Endodermal cell (in vitro differentiated cells): Measurements from ENCODE around the gene DPH2. TPM values are rescaled to one million over a fixed set of nuclear protein-coding genes. Genes with fewer than 3 reads are reported as not detected.

Source experiments
- DNase-seq: peaks from one replicate; pipeline ENCODE4 v3.0.0-alpha.2; 2017
- H3K27ac ChIP-seq: 2 replicates; pipeline ENCODE4 v1.5.1; 2013; ENCODE audit warnings: mild to moderate bottlenecking, low read depth, low read length, moderate library complexity
- H3K27me3 ChIP-seq: 2 replicates; pipeline ENCODE4 v1.6.1; 2013; ENCODE audit warnings: mild to moderate bottlenecking, low read length, moderate library complexity; ENCODE audit not compliant: insufficient read depth, control insufficient read depth, poor library complexity, severe bottlenecking
- H3K36me3 ChIP-seq: 2 replicates; pipeline ENCODE4 v1.7.0; 2013; ENCODE audit warnings: mild to moderate bottlenecking, low read length, moderate library complexity; ENCODE audit not compliant: control insufficient read depth, insufficient read depth
- H3K4me1 ChIP-seq: one replicate; pipeline ENCODE4 v1.7.0; 2013; ENCODE audit warnings: low read length; ENCODE audit not compliant: control insufficient read depth, insufficient read depth
- H3K4me3 ChIP-seq: 2 replicates; pipeline ENCODE4 v1.5.1; 2013; ENCODE audit warnings: mild to moderate bottlenecking, low read length, moderate library complexity
- H3K9ac ChIP-seq: 2 replicates; pipeline ENCODE4 v1.6.1; 2013; ENCODE audit warnings: mild to moderate bottlenecking, low read length, moderate library complexity; ENCODE audit not compliant: poor library complexity, severe bottlenecking; ENCODE audit errors: extremely low read depth
- H3K9me3 ChIP-seq: 2 replicates; pipeline ENCODE4 v1.6.1; 2013; ENCODE audit warnings: mild to moderate bottlenecking, low read length, moderate library complexity; ENCODE audit not compliant: control insufficient read depth
- H3K27ac Mint-ChIP-seq: 2 replicates; pipeline ENCODE4 v1.8.0; 2020; ENCODE audit warnings: mixed read lengths
- H3K27me3 Mint-ChIP-seq: 2 replicates; pipeline ENCODE4 v1.8.0; 2021; ENCODE audit warnings: mild to moderate bottlenecking, mixed read lengths; ENCODE audit not compliant: insufficient read depth
- H3K36me3 Mint-ChIP-seq: 2 replicates; pipeline ENCODE4 v1.8.0; 2020; ENCODE audit warnings: low read depth, mixed read lengths
- H3K4me1 Mint-ChIP-seq: 2 replicates; pipeline ENCODE4 v1.8.0; 2020; ENCODE audit warnings: mixed read lengths
- H3K4me3 Mint-ChIP-seq: 2 replicates; pipeline ENCODE4 v1.8.0; 2020; ENCODE audit warnings: mild to moderate bottlenecking, moderate library complexity, mixed read lengths
- H3K9me3 Mint-ChIP-seq: 2 replicates; pipeline ENCODE4 v1.8.0; 2020; ENCODE audit warnings: mild to moderate bottlenecking, mixed read lengths
- WGBS, 2 experiments: methylation state at CpG; one replicate each; pipeline versions ENCODE4 v1.1.5 to v1.1.7; 2013; ENCODE audit warnings: missing lambda C conversion rate in 2 of 2, mixed read lengths in 1 of 2; ENCODE audit not compliant: insufficient coverage in 1 of 2, insufficient read length in 1 of 2; 5-methylcytosine and 5-hydroxymethylcytosine counted together
- long read RNA-seq, 4 experiments: library from polyadenylated mRNA in 2 of 4; library from RNA in 1 of 4; library from capped mRNA in 1 of 4; stranded (forward) in 3 of 4; unstranded in 1 of 4; transcript quantifications; one replicate each; pipeline ENCODE4 v2.0.0, GENCODE V29; 2020 to 2021; ENCODE audit warnings: inconsistent platforms in 1 of 4
- polyA plus RNA-seq, 2 experiments: library from polyadenylated mRNA; stranded (reverse); fragments of 50-300 nt; gene quantifications; one replicate each; pipeline ENCODE4 v1.2.3, GENCODE V29; 2013
- total RNA-seq, 2 donors: library from RNA; stranded (reverse); fragmentation: NEBNext Ultra II Directional in 1 of 2; extraction: Animal tissue kit (Norgen Biotek cat#: 25700) in 1 of 2; gene quantifications; 2 replicates in 1 of 2; 3 replicates in 1 of 2; pipeline ENCODE4 v1.2.1, GENCODE V29; 2021
- TF ChIP-seq, protein P1 (sequence below): fragments of 200-600 bp; sonication (generic); conservative IDR thresholded peaks from 2 replicates; pipeline ENCODE4 v1.5.0; 2021; ENCODE audit warnings: antibody characterized with exemption, mild to moderate bottlenecking

The DPH2 gene
- total RNA-seq: 10 to 100 TPM; 28.5 to 31.3 TPM
- polyA plus RNA-seq (2013, experiment 1 of 2): 26.1 TPM
- polyA plus RNA-seq (2013, experiment 2 of 2): 19.5 TPM
- long read RNA-seq, experiment 1, transcript DPH2-201 (6 exons, 2,472 nt): major isoform, 10 of 17 reads
- long read RNA-seq, experiment 1, partial matches to known transcripts: 3 of 17 reads
- long read RNA-seq, experiment 1, other reads (novel, unspliced or antisense): 3 of 17 reads
- long read RNA-seq, experiment 2, transcript DPH2-201 (6 exons, 2,472 nt): major isoform, 46 of 65 reads
- long read RNA-seq, experiment 2, partial matches to known transcripts: 10 of 65 reads
- long read RNA-seq, experiment 2, other reads (novel, unspliced or antisense): 6 of 65 reads
- long read RNA-seq, experiment 3, transcript DPH2-201 (6 exons, 2,472 nt): major isoform, 139 of 188 reads
- long read RNA-seq, experiment 3, transcript DPH2-209 (6 exons, 2,414 nt): minor isoform, 17 of 188 reads
- long read RNA-seq, experiment 3, partial matches to known transcripts: 10 of 188 reads
- long read RNA-seq, experiment 3, other reads (novel, unspliced or antisense): 21 of 188 reads
- long read RNA-seq, experiment 4, transcript DPH2-201 (6 exons, 2,472 nt): major isoform, 14 of 18 reads
- long read RNA-seq, experiment 4, partial matches to known transcripts: 0 of 18 reads
- long read RNA-seq, experiment 4, other reads (novel, unspliced or antisense): 3 of 18 reads

- Mint-ChIP-seq H3K27me3 (no peaks in the 10 kb centered on the region), H3K27ac (peak within 1 kb of the TSS; percentile 82), H3K36me3 (peaks cover 17% of the 10 kb centered on the region), H3K4me3 (peak within 1 kb of the TSS; percentile 94), H3K4me1 (peaks cover 9% of the 10 kb centered on the region), H3K9me3 (no peaks in the 10 kb centered on the region)
- Histone ChIP-seq H3K9me3 (no peaks in the 10 kb centered on the region), H3K4me3 (peak within 1 kb of the TSS; percentile 93), H3K27me3 (no peaks in the 10 kb centered on the region), H3K27ac (no peak within 1 kb of the TSS), H3K9ac (peak within 1 kb of the TSS; percentile 39), H3K36me3 (peaks cover 19% of the 10 kb centered on the region), H3K4me1 (no peaks in the 10 kb centered on the region)
- TF ChIP-seq, protein P1, sequence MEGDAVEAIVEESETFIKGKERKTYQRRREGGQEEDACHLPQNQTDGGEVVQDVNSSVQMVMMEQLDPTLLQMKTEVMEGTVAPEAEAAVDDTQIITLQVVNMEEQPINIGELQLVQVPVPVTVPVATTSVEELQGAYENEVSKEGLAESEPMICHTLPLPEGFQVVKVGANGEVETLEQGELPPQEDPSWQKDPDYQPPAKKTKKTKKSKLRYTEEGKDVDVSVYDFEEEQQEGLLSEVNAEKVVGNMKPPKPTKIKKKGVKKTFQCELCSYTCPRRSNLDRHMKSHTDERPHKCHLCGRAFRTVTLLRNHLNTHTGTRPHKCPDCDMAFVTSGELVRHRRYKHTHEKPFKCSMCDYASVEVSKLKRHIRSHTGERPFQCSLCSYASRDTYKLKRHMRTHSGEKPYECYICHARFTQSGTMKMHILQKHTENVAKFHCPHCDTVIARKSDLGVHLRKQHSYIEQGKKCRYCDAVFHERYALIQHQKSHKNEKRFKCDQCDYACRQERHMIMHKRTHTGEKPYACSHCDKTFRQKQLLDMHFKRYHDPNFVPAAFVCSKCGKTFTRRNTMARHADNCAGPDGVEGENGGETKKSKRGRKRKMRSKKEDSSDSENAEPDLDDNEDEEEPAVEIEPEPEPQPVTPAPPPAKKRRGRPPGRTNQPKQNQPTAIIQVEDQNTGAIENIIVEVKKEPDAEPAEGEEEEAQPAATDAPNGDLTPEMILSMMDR: peak; percentile 31
- peak; percentile 99 for DNase-seq
- WGBS, 2 experiments: 0% methylated on average over 6 to 46 of the region's 47 CpGs
Observed at GRCh38 chr1:43969746-43970466, at the start of gene DPH2. TSS of gene DPH2 (plus strand) at chr1:43970010. CDS start at chr1:43970176, 166 bp downstream.

DNA sequence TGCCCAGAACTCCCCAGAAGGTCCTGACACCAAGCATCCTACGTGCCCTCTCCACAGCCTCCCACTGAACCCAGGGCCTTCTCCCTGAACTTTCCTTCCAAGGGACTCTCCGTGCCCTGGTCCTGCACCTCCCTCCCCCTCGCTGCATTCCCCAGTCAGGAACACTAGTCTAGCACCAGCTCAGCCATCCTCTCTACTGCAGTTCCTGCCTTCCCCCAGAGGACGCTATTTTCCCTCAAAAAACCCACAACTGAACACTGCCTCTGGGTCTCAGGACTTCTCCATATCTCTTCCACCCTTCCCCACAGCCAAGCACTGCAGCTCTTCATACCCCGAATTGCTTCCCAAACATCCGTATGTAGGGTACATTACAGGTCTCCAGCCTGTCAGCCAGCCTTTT, 48.8 kb upstream of the DPH2 start:
- Mint-ChIP-seq H3K4me3 (no peak overlapping the region), H3K27ac (no peak overlapping the region), H3K4me1 (no peaks in the 10 kb centered on the region), H3K27me3 (peaks cover 3% of the 10 kb centered on the region), H3K9me3 (no peaks in the 10 kb centered on the region), H3K36me3 (peaks cover 5% of the 10 kb centered on the region)
- H3K4me3 ChIP-seq: no peak overlapping the region
- no peaks in the 10 kb centered on the region for H3K27me3 ChIP-seq
- H3K4me1 ChIP-seq: no peaks in the 10 kb centered on the region
- no peaks in the 10 kb centered on the region for H3K36me3 ChIP-seq
- H3K9me3 ChIP-seq: no peaks in the 10 kb centered on the region
- TF ChIP-seq, protein P1: peak; percentile 49
- no peak for DNase-seq
- no peak overlapping the region for H3K9ac ChIP-seq
- no peak overlapping the region for H3K27ac ChIP-seq
- 87 to 88% methylated on average over 4 to 6 of the region's 6 CpGs for WGBS, 2 experiments

GRCh38 chr1:43924516-43924915, 45.3 kb upstream of the DPH2 start:
- no peaks in the 10 kb centered on the region for H3K4me1 ChIP-seq
- Mint-ChIP-seq H3K4me3 (no peak overlapping the region), H3K9me3 (no peaks in the 10 kb centered on the region), H3K27ac (no peak overlapping the region), H3K4me1 (no peaks in the 10 kb centered on the region), H3K36me3 (peaks cover 10% of the 10 kb centered on the region), H3K27me3 (peaks cover 3% of the 10 kb centered on the region)
- H3K9ac ChIP-seq: no peak overlapping the region
- H3K27ac ChIP-seq: no peak overlapping the region
- WGBS, 2 experiments: 70 to 89% methylated on average over 1 to 4 of the region's 4 CpGs
- no peak overlapping the region for H3K4me3 ChIP-seq
- no peak for DNase-seq
- H3K9me3 ChIP-seq: no peaks in the 10 kb centered on the region
- no peaks in the 10 kb centered on the region for H3K36me3 ChIP-seq
- TF ChIP-seq, protein P1: no peak
- no peaks in the 10 kb centered on the region for H3K27me3 ChIP-seq
